NOMO-1 treated with dmso at 0.1 percent for 144 hours (cell line): ENCODE measurements around the gene HSF4.

ENCODE experiments used
- DNase-seq: peaks from one replicate; lab custom pipeline; 2025; ENCODE audit not compliant: unreplicated experiment; lab: John Stamatoyannopoulos, UW

The HSF4 gene

GRCh38 chr16:67166598-67167168 lies 2.1 kb downstream of the HSF4 start:
- no peak for DNase-seq

GRCh38 chr16:67167588-67167987 lies 3.0 kb downstream of the HSF4 start:
- DNase-seq = no peak

GRCh38 chr16:67169011-67169451 lies 4.5 kb downstream of the HSF4 start:
- DNase-seq = no peak

- no peak for DNase-seq
These were observed 5.2 kb downstream of the HSF4 start for GRCh38 chr16:67169642-67170167.

GRCh38 chr16:67170168-67170948 lies 5.8 kb downstream of the HSF4 start, which contains the start of gene NOL3:
Gene NOL3 (plus strand): TSS chr16:67170538.
- DNase-seq = no peak

GRCh38 chr16:67170949-67171649 lies 6.6 kb downstream of the HSF4 start:
- DNase-seq = no peak

GRCh38 chr16:67173323-67173722 lies 8.8 kb downstream of the HSF4 start:
- DNase-seq = no peak

- peak; percentile 50 for DNase-seq
These were observed 9.5 kb downstream of the HSF4 start for GRCh38 chr16:67173808-67174705.

GRCh38 chr16:67174706-67175231 lies 10.2 kb downstream of the HSF4 start:
- DNase-seq = no peak

GRCh38 chr16:67176662-67177061 lies 12.1 kb downstream of the HSF4 start:
- DNase-seq = no peak

GRCh38 chr16:67177743-67178699 lies 13.5 kb downstream of the HSF4 start:
- no peak for DNase-seq

GRCh38 chr16:67179421-67180080 lies 15.0 kb downstream of the HSF4 start:
- DNase-seq = no peak

- no peak for DNase-seq
These were observed 15.6 kb downstream of the HSF4 start for GRCh38 chr16:67180166-67180565.

GRCh38 chr16:67181346-67181745 lies 16.8 kb downstream of the HSF4 start:
- DNase-seq = no peak

- no peak for DNase-seq
These were observed 17.7 kb downstream of the HSF4 start for GRCh38 chr16:67182288-67182687.

- no peak for DNase-seq
These were observed 18.7 kb downstream of the HSF4 start for GRCh38 chr16:67183284-67183626.

GRCh38 chr16:67183627-67184452 lies 19.3 kb downstream of the HSF4 start, which contains the start of gene MATCAP1:
Gene MATCAP1 (minus strand): TSS chr16:67183963. CDS start chr16:67180610, 3,353 bp downstream.
- peak; percentile 98 for DNase-seq

- DNase-seq = no peak
These were observed 20.0 kb downstream of the HSF4 start for GRCh38 chr16:67184453-67184994.
